Iris pigment epithelial cell (primary cell): Measurements from ENCODE around the gene AWAT1.
"Not testable (repeated sequence)": the region's sequence is repeated elsewhere in the genome, so short reads cannot be mapped to it uniquely, and the experiment has no call there.

Source experiments
- DNase-seq: peaks from one replicate; pipeline ENCODE4 v3.0.0-alpha.2; 2011; ENCODE audit warnings: low read depth

AWAT1 gene

GRCh38 chrX:70262952-70263567 is 28.6 kb downstream of the AWAT1 start:
- peak; percentile 29 for DNase-seq

- peak; percentile 9 for DNase-seq
These were observed 30.3 kb downstream of the AWAT1 start for GRCh38 chrX:70264784-70265183.

GRCh38 chrX:70268034-70268433 is 33.6 kb downstream of the AWAT1 start, which contains the start of gene ARR3:
Gene ARR3 (plus strand): TSS chrX:70268334. CDS start chrX:70269386, 1,052 bp downstream.
- no peak for DNase-seq

- DNase-seq, result not testable (repeated sequence)
These were observed 39.6 kb downstream of the AWAT1 start for GRCh38 chrX:70274029-70274428.

GRCh38 chrX:70279081-70279480 is 44.6 kb downstream of the AWAT1 start:
- no peak for DNase-seq

- no peak for DNase-seq
These were observed 46.1 kb downstream of the AWAT1 start for GRCh38 chrX:70280573-70280972.

- DNase-seq, result no peak
These were observed 47.5 kb downstream of the AWAT1 start, which contains the start of gene RAB41 for GRCh38 chrX:70281951-70282350. Gene RAB41 (plus strand): TSS chrX:70282172. CDS start chrX:70282218, 46 bp downstream.

- peak; percentile 27 for DNase-seq
These were observed 54.8 kb downstream of the AWAT1 start for GRCh38 chrX:70289168-70289792.
